PC-3 (cell line): ENCODE data around the gene COMMD10.

Source experiments
- EZH2phosphoT487 ChIP-seq: fragments of 300-600 bp; sonication (generic); IDR thresholded peaks from 2 replicates; pipeline ENCODE4 v1.6.1; 2018; ENCODE audit warnings: mild to moderate bottlenecking, antibody characterized with exemption, low read length, borderline replicate concordance
- TF ChIP-seq, protein P1 (sequence below): fragments of 300-600 bp; sonication (generic); conservative IDR thresholded peaks from 2 replicates; pipeline ENCODE4 v1.5.1; 2017; ENCODE audit warnings: antibody characterized with exemption, low read depth, mild to moderate bottlenecking, low read length

DNA sequence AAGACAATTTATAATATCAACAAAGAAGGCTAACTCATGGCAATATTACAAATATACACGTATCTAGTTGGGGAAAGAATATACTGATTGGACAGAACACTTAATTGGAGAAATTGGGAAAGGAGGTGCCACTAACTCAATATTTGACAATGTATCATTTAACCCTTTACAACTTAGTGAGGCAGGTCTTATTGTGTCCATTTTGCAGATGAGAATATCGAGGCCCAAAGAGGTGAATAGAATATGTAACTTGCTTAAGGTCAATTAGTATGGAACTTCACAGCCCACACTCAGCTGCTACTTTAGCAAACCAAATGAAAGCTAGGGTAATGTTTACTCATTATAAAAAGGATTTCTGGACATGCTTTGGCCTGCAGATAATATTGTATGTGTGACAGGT lies 46.2 kb downstream of the COMMD10 start:
- TF ChIP-seq, protein P1, sequence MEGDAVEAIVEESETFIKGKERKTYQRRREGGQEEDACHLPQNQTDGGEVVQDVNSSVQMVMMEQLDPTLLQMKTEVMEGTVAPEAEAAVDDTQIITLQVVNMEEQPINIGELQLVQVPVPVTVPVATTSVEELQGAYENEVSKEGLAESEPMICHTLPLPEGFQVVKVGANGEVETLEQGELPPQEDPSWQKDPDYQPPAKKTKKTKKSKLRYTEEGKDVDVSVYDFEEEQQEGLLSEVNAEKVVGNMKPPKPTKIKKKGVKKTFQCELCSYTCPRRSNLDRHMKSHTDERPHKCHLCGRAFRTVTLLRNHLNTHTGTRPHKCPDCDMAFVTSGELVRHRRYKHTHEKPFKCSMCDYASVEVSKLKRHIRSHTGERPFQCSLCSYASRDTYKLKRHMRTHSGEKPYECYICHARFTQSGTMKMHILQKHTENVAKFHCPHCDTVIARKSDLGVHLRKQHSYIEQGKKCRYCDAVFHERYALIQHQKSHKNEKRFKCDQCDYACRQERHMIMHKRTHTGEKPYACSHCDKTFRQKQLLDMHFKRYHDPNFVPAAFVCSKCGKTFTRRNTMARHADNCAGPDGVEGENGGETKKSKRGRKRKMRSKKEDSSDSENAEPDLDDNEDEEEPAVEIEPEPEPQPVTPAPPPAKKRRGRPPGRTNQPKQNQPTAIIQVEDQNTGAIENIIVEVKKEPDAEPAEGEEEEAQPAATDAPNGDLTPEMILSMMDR = no peak
- no peak for TF ChIP-seq EZH2phosphoT487
